SU-DHL-6 (cell line): Measurements from ENCODE around the gene FRMD4B.

Experiments
- H2AFZ ChIP-seq: fragments of 200-600 bp; sonication (generic); 2 replicates; pipeline ENCODE4 v1.6.1; 2014; ENCODE audit warnings: low read depth, mild to moderate bottlenecking, moderate library complexity, mixed read lengths, antibody characterized with exemption, low read length; ENCODE audit not compliant: severe bottlenecking
- H3F3A ChIP-seq: fragments of 200-600 bp; shearing (Covaris generic); 2 replicates; pipeline ENCODE4 v1.6.0; 2016; ENCODE audit warnings: antibody characterized with exemption, mild to moderate bottlenecking; ENCODE audit not compliant: insufficient read depth
- H3K27ac ChIP-seq: fragments of 200-600 bp; sonication (generic); 2 replicates; pipeline ENCODE4 v1.5.1; 2016; ENCODE audit warnings: low read depth, mild to moderate bottlenecking, low read length, moderate library complexity, mixed read lengths
- H3K27me3 ChIP-seq: fragments of 200-600 bp; sonication (generic), shearing (Covaris generic); 2 replicates; pipeline ENCODE4 v1.6.0; 2014; ENCODE audit warnings: mild to moderate bottlenecking, low read length
- H3K36me3 ChIP-seq: fragments of 200-600 bp; sonication (generic); 2 replicates; pipeline ENCODE4 v1.6.1; 2014; ENCODE audit warnings: mild to moderate bottlenecking, low read length, mixed read lengths
- H3K4me2 ChIP-seq: fragments of 300-600, 200-600 bp; shearing (Covaris generic), sonication (generic); 2 replicates; pipeline ENCODE4 v1.6.0; 2014; ENCODE audit warnings: low read length, low read depth, mild to moderate bottlenecking; ENCODE audit not compliant: poor library complexity, severe bottlenecking
- H3K4me3 ChIP-seq: fragments of 200-600 bp; sonication (generic); 2 replicates; pipeline ENCODE4 v1.5.1; 2014; ENCODE audit warnings: antibody characterized with exemption, low read length, mild to moderate bottlenecking, mixed read lengths; ENCODE audit not compliant: insufficient read depth, poor library complexity, severe bottlenecking
- H3K79me2 ChIP-seq: fragments of 200-600 bp; sonication (generic); 2 replicates; pipeline ENCODE4 v1.6.1; 2014; ENCODE audit warnings: mild to moderate bottlenecking, low read length, moderate library complexity; ENCODE audit not compliant: insufficient read depth
- H3K9ac ChIP-seq: fragments of 200-600 bp; sonication (generic); 2 replicates; pipeline ENCODE4 v1.7.0; 2014; ENCODE audit warnings: mild to moderate bottlenecking, low read length
- H3K9me2 ChIP-seq: fragments of 200-600 bp; sonication (generic); replicated peaks from 2 replicates; pipeline ENCODE4 v1.6.1; 2014; ENCODE audit warnings: low read length; ENCODE audit not compliant: insufficient read depth
- H3K9me3 ChIP-seq: fragments of 200-600 bp; sonication (generic); 2 replicates; pipeline ENCODE4 v1.6.1; 2014; ENCODE audit warnings: low read length, mixed read lengths; ENCODE audit not compliant: insufficient read depth
- H4K20me1 ChIP-seq: fragments of 200-600 bp; sonication (generic); 2 replicates; pipeline ENCODE4 v1.6.1; 2014; ENCODE audit warnings: low read depth, mild to moderate bottlenecking, antibody characterized with exemption, low read length, moderate library complexity, mixed read lengths
- CTCF ChIP-seq: fragments of 200-600 bp; sonication (generic); IDR thresholded peaks from one replicate; pipeline ENCODE4 v1.5.1; 2017; ENCODE audit warnings: antibody characterized with exemption, mild to moderate bottlenecking, low read length, moderate library complexity; ENCODE audit not compliant: insufficient read depth, poor library complexity, severe bottlenecking
- EZH2phosphoT487 ChIP-seq: fragments of 200-600 bp; sonication (generic), shearing (Covaris generic); conservative IDR thresholded peaks from 2 replicates; pipeline ENCODE4 v1.6.1; 2018; ENCODE audit warnings: mild to moderate bottlenecking, antibody characterized with exemption, low read length, moderate library complexity, mixed read lengths

FRMD4B gene

GRCh38 chr3:69130689-69131088, 255.2 kb downstream of the FRMD4B start:
- Histone ChIP-seq H3K9me3 (no peaks in the 10 kb centered on the region), H4K20me1 (no peaks in the 10 kb centered on the region)

DNA sequence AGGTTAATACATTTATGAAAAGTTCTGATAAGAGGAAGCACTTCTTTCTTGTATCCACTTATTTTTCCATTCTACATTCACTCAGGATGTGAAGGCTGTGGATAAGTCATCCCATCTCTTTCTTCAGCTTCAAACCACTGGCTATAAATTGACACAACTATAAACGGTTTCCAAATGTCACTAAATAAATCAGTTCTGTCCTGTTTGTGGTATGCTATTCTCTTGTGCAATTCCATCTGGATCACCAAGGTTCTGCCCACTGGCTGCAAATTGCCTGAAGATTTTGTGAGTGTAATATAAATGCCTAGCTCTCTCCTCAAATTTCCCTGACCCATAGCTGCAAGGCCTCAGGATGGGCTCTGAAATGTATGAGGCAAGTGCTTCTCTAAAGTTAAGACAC, 256.4 kb downstream of the FRMD4B start:
- Histone ChIP-seq H3K36me3 (no peaks in the 10 kb centered on the region), H2AFZ (no peak overlapping the region), H3K9me2 (no peaks in the 10 kb centered on the region), H3K27ac (no peak overlapping the region), H3K79me2 (no peaks in the 10 kb centered on the region), H4K20me1 (no peaks in the 10 kb centered on the region), H3K27me3 (no peaks in the 10 kb centered on the region), H3K9me3 (no peaks in the 10 kb centered on the region), H3K4me2 (no peak overlapping the region), H3F3A (no peaks in the 10 kb centered on the region), H3K4me3 (no peak overlapping the region), H3K9ac (no peak overlapping the region)
- TF ChIP-seq CTCF: no peak
- TF ChIP-seq EZH2phosphoT487: no peak

More at GRCh38 chr3:69130689-69131088, 255.2 kb downstream of the FRMD4B start:
- Histone ChIP-seq H3F3A (no peaks in the 10 kb centered on the region), H3K9ac (no peak overlapping the region), H3K27ac (no peak overlapping the region), H3K36me3 (no peaks in the 10 kb centered on the region), H3K4me2 (no peak overlapping the region), H3K4me3 (no peak overlapping the region), H3K9me2 (no peaks in the 10 kb centered on the region), H3K27me3 (no peaks in the 10 kb centered on the region), H3K79me2 (no peaks in the 10 kb centered on the region), H2AFZ (no peak overlapping the region)
- TF ChIP-seq CTCF (no peak), EZH2phosphoT487 (no peak)

DNA sequence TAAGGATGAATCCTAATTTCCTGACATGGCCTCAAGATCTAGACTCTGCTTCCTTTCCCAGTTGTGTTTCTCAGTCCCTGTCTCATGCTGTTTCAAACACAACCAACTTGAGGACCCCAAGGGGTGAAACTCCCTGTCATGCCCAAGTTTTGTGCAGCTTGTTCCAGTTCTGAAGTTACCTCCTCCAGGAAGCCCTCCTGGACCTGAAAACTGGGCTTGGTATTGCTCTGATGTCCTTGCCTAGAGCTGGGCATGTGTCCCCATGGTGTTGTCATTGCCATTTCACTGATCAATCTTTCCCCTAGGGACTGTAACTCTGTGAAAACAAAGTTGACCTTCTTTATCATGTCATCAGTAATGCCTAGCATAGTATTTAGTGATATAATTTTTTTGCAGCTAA, 257.4 kb downstream of the FRMD4B start:
- Histone ChIP-seq H4K20me1 (no peaks in the 10 kb centered on the region), H3F3A (no peaks in the 10 kb centered on the region), H3K79me2 (no peaks in the 10 kb centered on the region), H2AFZ (no peak overlapping the region), H3K9me3 (no peaks in the 10 kb centered on the region), H3K27ac (no peak overlapping the region), H3K36me3 (no peaks in the 10 kb centered on the region), H3K4me3 (no peak overlapping the region), H3K9ac (no peak overlapping the region), H3K9me2 (no peaks in the 10 kb centered on the region), H3K27me3 (no peaks in the 10 kb centered on the region), H3K4me2 (no peak overlapping the region)
- TF ChIP-seq EZH2phosphoT487 (no peak), CTCF (no peak)
